GM12873 (cell line): ENCODE results near the gene KIF26A.

Experiments used
- CTCF ChIP-seq: IDR thresholded peaks from 2 replicates; pipeline ENCODE4 v1.5.1; 2012; ENCODE audit warnings: low read depth, mild to moderate bottlenecking, moderate library complexity, low read length, control low read depth; ENCODE audit not compliant: insufficient read depth; ENCODE audit errors: missing control alignments

The KIF26A gene

GRCh38 chr14:104103446-104104075 lies 34.8 kb upstream of the KIF26A start:
- no peak for TF ChIP-seq CTCF

GRCh38 chr14:104104076-104104901 lies 34.1 kb upstream of the KIF26A start:
- no peak for TF ChIP-seq CTCF

- no peak for TF ChIP-seq CTCF
Observed at GRCh38 chr14:104105071-104105821, 33.1 kb upstream of the KIF26A start.

GRCh38 chr14:104105822-104106470 lies 32.4 kb upstream of the KIF26A start:
- no peak for TF ChIP-seq CTCF

GRCh38 chr14:104106471-104106991 lies 31.9 kb upstream of the KIF26A start:
- no peak for TF ChIP-seq CTCF

- no peak for TF ChIP-seq CTCF
Observed at GRCh38 chr14:104107101-104107581, 31.2 kb upstream of the KIF26A start.
